Astrocyte of the spinal cord (primary cell): ENCODE results near the gene LHFPL6.

Source experiments
- DNase-seq: peaks from one replicate; pipeline ENCODE4 v3.0.0; 2011; ENCODE audit warnings: low read depth, low spot score
- H3K4me3 ChIP-seq: 2 replicates; pipeline ENCODE4 v1.5.1; 2011; ENCODE audit warnings: low read depth, mild to moderate bottlenecking, low read length, moderate library complexity
- in situ Hi-C: cut with HindIII; loops from 2 replicates; pipeline ENCODE4 v1.10.0; 2017; ENCODE audit warnings: low sequenced_read_pairs
- TF ChIP-seq, protein P1 (sequence below): IDR thresholded peaks from 2 replicates; pipeline ENCODE4 v1.5.1; 2012; ENCODE audit warnings: low read depth, mild to moderate bottlenecking, low read length, inconsistent platforms

Gene LHFPL6

GRCh38 chr13:39399102-39399501 is 203.9 kb downstream of the LHFPL6 start:
- in situ Hi-C loops = no loop called here
- no peak overlapping the region for H3K4me3 ChIP-seq
- TF ChIP-seq, protein P1, sequence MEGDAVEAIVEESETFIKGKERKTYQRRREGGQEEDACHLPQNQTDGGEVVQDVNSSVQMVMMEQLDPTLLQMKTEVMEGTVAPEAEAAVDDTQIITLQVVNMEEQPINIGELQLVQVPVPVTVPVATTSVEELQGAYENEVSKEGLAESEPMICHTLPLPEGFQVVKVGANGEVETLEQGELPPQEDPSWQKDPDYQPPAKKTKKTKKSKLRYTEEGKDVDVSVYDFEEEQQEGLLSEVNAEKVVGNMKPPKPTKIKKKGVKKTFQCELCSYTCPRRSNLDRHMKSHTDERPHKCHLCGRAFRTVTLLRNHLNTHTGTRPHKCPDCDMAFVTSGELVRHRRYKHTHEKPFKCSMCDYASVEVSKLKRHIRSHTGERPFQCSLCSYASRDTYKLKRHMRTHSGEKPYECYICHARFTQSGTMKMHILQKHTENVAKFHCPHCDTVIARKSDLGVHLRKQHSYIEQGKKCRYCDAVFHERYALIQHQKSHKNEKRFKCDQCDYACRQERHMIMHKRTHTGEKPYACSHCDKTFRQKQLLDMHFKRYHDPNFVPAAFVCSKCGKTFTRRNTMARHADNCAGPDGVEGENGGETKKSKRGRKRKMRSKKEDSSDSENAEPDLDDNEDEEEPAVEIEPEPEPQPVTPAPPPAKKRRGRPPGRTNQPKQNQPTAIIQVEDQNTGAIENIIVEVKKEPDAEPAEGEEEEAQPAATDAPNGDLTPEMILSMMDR = no peak
- no peak for DNase-seq

- no peak overlapping the region for H3K4me3 ChIP-seq
- TF ChIP-seq, protein P1 = no peak
- in situ Hi-C loops = no loop called here
- no peak for DNase-seq
Measured at GRCh38 chr13:39397896-39398265, 205.1 kb downstream of the LHFPL6 start.

- TF ChIP-seq, protein P1 = no peak
- no peak for DNase-seq
- no peak overlapping the region for H3K4me3 ChIP-seq
- in situ Hi-C loops = no loop called here
Measured at GRCh38 chr13:39397226-39397895, 205.6 kb downstream of the LHFPL6 start.

- TF ChIP-seq, protein P1 = no peak
- DNase-seq = no peak
- no peak overlapping the region for H3K4me3 ChIP-seq
- in situ Hi-C loops = no loop called here
Measured at GRCh38 chr13:39394796-39395678, 208.0 kb downstream of the LHFPL6 start.

- in situ Hi-C loops = no loop called here
- DNase-seq = no peak
- TF ChIP-seq, protein P1 = no peak
- H3K4me3 ChIP-seq = no peak overlapping the region
Measured at GRCh38 chr13:39391761-39392160, 211.2 kb downstream of the LHFPL6 start.

GRCh38 chr13:39389013-39389412 is 214.0 kb downstream of the LHFPL6 start:
- TF ChIP-seq, protein P1 = no peak
- no peak for DNase-seq
- no peak overlapping the region for H3K4me3 ChIP-seq
- in situ Hi-C loops = no loop called here
